HG03558 (cell line): Measurements from ENCODE around the gene KMT2B.
"Not testable (repeated sequence)": the region's sequence is repeated elsewhere in the genome, so short reads cannot be mapped to it uniquely, and the experiment has no call there.

Experiments used
- ATAC-seq: cut with Tn5 transposase; IDR thresholded peaks from one replicate; pipeline ENCODE4 v1.9.1; 2021; ENCODE audit warnings: moderate number of reproducible peaks; ENCODE audit not compliant: unreplicated experiment; ENCODE audit errors: extremely low read depth

KMT2B gene

DNA sequence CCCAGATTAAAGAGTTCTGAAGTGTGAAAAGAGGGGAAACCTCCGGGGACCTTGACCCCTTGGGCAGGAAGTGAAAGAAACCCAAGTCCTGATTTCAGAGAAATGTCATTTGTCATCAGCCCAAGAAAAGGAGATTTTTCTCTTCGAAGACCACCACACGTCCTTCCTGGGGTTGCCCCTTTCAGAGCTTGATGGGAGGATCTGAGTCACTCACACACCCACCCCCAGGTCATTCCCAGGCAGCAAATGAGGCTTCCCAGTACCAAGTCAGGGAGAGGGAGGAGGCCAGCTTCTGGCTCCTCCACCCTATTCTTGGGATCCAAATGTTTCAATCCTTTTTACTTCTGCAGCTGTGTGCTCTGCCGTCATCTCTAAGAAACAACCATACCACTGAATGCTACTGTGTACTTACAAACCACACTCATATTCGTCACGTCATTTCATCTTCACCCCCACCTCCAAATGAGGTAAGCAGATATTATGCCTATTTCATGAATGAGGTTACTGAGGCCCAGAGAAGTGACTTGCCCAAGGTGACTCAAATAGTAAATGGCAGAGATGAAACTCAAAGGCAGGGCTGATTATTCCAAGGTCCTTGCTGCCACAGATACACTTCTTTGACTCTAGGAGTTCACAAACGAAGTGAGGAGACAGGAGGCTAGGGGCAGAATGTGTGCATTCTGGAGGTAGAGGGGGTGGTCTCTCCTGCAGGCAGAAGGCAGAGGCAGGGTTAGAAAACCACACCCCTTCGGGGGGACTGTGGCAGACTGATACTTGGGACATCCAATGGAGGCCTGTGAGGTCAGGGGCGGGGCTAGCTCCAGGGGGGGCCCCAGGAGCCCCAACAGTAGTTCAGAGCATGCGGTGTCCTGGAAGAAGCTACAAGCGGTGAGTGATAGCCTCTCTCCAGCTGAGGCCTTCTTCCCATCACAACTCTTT is 5.0 kb upstream of the KMT2B start:
- ATAC-seq: no peak

DNA sequence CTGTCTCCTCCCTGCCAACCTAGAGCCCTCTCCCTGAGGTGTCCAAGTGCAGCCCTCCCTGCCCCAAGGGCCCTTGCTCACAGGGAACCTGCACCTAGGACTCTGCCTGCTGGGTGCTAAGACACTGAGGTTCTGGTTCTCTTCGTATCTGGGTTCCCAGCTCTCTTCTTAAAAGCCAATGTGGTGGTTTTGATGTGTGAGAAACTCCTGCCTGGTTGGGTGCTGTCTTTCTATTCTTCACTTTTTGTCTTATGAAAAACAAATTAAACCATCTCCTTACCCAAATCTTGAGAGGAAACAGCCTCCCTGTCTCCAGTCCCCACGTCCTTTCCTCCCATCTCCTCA is 4.3 kb upstream of the KMT2B start:
- no peak for ATAC-seq

DNA sequence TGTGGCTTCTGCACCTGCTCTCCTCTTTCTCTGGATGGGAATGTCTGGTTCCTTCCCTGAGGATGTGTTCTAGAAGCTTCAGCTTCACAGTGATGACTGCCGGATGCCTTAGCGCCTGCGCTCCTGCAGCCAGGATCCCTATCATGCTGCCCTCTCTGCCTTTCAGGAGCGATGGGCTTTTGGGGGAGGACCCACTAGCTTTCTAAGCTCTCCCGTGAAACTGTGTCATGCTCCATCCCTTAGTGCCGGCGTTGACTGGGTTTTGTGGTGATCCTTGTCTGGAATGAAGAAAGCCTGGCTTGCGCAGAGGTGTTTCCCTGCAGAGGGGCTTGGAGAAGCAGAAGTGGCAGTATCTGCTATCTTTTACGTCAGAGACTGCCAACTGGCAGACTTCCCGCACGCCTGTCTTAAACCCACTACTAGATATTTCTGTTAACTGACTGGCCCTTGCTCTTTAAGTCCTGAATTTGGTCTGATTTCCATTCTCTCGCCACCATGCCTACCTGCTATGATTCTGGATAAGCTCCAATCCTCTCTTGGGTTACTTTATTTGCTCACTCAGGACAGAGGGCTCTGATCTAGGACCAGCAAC is 3.8 kb upstream of the KMT2B start:
- no peak for ATAC-seq

DNA sequence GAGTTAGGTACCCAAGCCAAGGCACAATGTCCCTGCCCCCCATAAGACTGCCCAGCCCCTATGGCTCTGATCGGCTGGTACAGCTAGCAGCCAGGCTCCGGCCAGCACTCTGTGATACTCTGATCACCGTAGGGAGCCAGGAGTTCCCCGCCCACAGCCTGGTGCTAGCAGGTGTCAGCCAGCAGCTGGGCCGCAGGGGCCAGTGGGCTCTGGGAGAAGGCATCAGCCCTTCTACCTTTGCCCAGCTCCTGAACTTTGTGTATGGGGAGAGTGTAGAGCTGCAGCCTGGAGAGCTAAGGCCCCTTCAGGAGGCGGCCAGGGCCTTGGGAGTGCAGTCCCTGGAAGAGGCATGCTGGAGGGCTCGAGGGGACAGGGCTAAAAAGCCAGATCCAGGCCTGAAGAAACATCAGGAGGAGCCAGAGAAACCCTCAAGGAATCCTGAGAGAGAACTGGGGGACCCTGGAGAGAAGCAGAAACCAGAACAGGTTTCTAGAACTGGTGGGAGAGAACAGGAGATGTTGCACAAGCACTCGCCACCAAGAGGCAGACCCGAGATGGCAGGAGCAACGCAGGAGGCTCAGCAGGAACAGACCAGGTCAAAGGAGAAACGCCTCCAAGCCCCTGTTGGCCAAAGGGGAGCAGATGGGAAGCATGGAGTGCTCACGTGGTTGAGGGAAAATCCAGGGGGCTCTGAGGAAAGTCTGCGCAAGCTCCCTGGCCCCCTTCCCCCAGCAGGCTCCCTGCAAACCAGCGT is 3.0 kb upstream of the KMT2B start:
- ATAC-seq: no peak

GRCh38 chr19:35715355-35715809 is 2.4 kb upstream of the KMT2B start:
- no peak for ATAC-seq

DNA sequence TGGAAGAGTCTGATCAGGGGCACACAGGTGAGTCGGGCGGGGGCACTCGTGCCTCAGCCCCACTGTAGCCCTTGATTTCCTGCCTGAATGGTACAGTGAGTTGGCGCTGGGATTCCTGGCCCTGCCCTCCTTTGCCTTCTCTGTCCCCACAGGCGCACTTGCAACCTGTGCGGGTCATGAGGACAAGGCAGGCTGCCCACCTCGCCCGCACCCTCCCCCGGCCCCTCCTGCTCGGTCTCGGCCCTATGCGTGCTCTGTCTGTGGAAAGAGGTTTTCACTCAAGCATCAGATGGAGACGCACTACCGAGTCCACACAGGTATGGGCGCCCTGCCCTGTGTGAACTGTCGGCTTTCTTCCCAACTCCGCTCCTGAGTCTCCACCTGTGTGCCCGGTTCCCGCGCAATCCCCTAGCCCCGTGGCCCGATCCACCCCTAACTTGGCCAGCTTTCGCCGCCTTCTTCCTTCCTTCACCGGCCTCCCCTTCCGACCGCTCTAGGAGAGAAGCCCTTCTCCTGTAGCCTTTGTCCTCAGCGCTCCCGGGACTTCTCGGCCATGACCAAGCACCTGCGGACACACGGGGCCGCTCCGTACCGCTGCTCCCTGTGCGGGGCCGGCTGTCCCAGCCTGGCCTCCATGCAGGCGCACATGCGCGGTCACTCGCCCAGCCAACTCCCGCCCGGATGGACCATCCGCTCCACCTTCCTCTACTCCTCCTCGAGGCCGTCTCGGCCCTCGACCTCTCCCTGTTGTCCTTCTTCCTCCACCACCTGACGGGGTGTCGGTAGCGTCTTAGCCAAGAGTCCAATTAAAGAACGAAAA is 1.6 kb upstream of the KMT2B start:
- no peak for ATAC-seq

- ATAC-seq: peak; percentile 24
Measured at GRCh38 chr19:35716801-35717664, 770 bp upstream of the KMT2B start.

DNA sequence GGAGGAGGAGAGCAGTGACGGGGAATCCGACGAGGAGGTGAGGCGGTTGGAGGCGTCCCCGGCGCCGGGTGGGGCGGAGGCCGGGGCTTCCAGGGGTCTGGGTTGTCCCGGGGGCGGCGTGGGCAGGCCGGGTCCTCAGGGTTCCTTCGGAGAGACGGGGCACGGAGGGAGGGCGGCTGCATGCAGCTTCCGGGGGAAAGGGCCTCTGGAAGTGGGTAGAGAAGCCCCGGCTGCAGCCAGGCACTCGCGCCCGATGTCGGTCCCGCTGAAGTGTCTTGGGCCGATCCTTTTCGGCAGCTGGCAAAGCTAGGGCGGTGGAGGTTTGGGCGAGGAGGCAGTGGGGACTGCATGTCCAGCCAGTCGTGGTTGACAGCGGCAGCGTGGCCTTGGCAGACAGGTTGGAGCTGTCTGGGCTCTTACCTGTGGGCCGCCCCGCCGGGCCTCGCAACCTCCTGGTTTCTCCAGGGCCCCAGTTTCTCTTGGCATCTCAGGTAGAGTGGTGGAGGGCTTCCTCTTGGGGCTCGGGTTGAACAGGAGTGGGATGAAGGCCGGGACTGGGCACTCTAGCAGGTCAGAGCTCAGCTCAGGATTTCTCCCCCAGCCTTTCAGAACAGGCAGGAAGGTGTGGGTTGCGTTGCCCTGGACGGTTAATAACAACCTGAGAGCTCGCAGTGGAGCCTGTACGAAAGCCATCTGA is 690 bp downstream of the KMT2B start:
- no peak for ATAC-seq

- no peak for ATAC-seq
Measured at GRCh38 chr19:35719402-35720162, 1.8 kb downstream of the KMT2B start.

GRCh38 chr19:35720163-35720524 is 2.3 kb downstream of the KMT2B start:
- ATAC-seq: no peak

- no peak for ATAC-seq
Measured at GRCh38 chr19:35720648-35721047, 2.8 kb downstream of the KMT2B start.

DNA sequence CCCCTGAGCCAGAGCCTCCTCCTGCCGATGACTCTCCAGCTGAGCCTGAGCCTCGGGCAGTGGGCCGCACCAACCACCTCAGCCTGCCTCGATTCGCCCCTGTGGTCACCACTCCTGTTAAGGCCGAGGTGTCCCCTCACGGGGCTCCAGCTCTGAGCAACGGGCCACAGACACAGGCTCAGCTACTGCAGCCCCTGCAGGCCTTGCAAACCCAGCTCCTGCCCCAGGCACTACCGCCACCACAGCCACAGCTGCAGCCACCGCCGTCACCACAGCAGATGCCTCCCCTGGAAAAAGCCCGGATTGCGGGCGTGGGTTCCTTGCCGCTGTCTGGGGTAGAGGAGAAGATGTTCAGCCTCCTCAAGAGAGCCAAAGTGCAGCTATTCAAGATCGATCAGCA is 3.6 kb downstream of the KMT2B start:
- ATAC-seq: no peak

DNA sequence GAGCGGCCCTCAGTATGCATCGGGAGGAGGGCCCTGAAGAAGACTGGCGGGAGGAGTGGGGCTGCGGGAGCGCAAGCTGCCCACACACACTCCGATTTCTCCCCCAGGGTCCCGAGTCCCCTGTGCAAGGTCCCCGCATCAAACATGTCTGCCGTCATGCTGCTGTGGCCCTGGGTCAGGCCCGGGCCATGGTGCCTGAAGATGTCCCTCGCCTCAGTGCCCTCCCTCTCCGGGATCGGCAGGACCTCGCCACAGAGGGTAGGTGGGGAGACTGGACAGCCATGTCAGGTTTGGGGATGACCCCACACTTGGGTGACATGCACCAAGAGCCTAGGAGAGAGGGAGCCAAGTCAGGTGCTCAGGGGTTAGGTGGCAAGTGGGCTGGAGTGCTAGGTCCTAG is 4.7 kb downstream of the KMT2B start:
- ATAC-seq: no peak

DNA sequence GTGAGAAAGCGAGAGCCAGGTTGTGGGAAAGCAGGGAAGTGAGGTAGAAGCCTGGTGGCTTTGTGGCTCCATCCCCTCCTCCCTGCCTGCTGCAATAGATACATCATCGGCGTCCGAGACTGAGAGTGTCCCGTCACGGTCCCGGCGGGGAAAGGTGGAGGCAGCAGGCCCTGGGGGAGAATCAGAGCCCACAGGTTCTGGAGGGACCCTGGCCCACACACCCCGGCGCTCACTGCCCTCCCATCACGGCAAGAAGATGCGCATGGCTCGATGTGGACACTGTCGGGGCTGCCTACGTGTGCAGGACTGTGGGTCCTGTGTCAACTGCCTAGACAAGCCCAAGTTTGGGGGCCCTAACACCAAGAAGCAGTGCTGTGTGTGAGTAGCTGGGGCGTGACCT is 5.1 kb downstream of the KMT2B start:
- no peak for ATAC-seq

- ATAC-seq: no peak
Measured at GRCh38 chr19:35723671-35724070, 5.9 kb downstream of the KMT2B start.

- not testable (repeated sequence) for ATAC-seq
Measured at GRCh38 chr19:35724132-35724531, 6.3 kb downstream of the KMT2B start.

- ATAC-seq: no peak
Measured at GRCh38 chr19:35724560-35724959, 6.8 kb downstream of the KMT2B start.

- ATAC-seq: no peak
Measured at GRCh38 chr19:35725216-35725861, 7.5 kb downstream of the KMT2B start.
